Right lobe of liver (tissue), 4 donors: ENCODE measurements around the gene DLL1.

Source experiments
- CTCF ChIP-seq, 4 donors: fragments of 200-600 bp in 3 of 4; fragments of 450-650 bp in 1 of 4; IDR thresholded peaks; one replicate each; pipeline versions ENCODE4 v1.5.1 to v1.8.0; 2016 to 2022; ENCODE audit warnings: antibody characterized with exemption in 4 of 4, mild to moderate bottlenecking in 2 of 4
- POLR2A ChIP-seq: fragments of 450-650 bp; IDR thresholded peaks from one replicate; pipeline ENCODE4 v1.6.1; 2017; ENCODE audit warnings: antibody characterized with exemption, mild to moderate bottlenecking
- donor health status: DM: no; HTN: no; CAD: no.
- donor health status: DM: no; HTN: no; CAD: no.
- donor health status: DM: no; HTN: yes; CAD: no.

DNA sequence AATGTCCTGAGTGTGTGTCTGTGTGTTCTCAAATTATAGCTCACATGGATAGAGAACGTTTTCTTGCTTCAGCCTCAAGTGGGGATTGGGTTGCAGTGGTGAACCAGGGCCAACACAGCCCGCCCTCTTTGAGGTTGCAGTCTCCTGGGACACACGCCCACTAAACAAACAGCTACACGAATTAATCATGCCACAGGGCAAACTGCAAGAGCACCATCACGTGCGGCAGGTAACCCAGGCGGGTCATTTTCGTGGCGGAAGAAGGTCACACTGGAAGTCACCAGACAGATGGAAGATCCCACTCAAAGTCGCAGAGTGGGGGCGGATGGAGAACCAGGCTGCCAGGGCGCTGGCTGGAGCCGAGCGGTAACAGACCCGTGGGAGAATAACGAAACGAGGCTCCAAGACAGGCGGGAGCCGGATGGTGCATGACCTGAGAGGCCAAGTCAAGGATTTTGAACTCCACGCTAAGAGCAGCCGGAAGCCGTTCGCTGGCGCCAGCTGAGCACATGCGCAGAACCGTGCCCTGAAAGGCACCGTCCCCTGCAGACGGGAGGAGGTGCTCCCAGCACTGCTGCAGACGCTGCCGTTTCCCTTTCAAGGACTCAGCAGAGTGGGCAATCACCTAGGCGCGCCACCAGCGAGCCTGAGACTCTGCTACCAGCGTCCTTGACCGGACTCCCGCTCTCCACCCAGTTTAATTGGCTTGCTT lies 10.7 kb downstream of the DLL1 start:
- TF ChIP-seq CTCF (IDR thresholded peaks at IDR 0.05) (no peak), POLR2A (no peak)
